NCI-H1436 (cell line): ENCODE measurements around the gene HTR6.

Experiments
- DNase-seq: peaks from one replicate; lab custom pipeline; 2025; lab: John Stamatoyannopoulos, UW

Gene HTR6

DNA sequence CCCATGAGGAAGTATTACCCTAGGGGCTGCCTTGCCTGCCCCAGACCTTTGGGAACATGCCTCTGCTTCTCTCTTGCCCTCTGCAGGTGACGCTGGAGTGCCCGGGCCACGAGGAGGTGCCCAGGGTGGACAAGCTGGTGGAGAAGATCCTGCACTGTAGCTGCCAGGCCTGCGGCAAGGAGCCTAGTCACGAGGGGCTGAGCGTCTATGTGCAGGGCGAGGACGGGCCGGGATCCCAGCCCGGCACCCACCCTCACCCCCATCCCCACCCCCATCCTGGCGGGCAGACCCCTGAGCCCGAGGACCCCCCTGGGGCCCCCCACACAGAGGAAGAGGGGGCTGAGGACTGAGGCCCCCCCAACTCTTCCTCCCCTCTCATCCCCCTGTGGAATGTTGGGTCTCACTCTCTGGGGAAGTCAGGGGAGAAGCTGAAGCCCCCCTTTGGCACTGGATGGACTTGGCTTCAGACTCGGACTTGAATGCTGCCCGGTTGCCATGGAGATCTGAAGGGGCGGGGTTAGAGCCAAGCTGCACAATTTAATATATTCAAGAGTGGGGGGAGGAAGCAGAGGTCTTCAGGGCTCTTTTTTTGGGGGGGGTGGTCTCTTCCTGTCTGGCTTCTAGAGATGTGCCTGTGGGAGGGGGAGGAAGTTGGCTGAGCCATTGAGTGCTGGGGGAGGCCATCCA is 7.8 kb upstream of the HTR6 start:
- no peak for DNase-seq

- DNase-seq = no peak
Observed at GRCh38 chr1:19657511-19657910, 7.2 kb upstream of the HTR6 start.

- no peak for DNase-seq
Observed at GRCh38 chr1:19658186-19658585, 6.5 kb upstream of the HTR6 start.

GRCh38 chr1:19661721-19662228 is 2.9 kb upstream of the HTR6 start:
- peak; percentile 19 for DNase-seq

DNA sequence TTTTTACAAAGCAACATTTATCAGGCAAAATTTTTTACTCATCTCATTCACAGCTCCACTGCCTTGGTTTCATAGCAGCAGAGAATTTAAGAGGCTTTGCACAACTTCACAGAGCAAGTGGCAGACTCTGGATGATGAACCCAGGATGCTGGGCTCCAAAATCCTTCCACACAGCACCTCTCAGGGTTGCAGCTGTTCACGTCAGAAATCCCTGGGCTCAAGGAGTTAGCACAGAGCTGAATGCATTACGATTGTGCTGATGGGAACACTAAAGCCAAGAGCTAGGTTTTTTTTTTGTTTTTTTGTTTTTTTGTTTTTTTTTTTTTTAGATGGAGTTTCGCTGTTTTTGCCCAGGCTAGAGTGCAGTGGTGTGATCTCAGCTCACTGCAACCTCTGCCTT is 2.4 kb upstream of the HTR6 start:
- no peak for DNase-seq

- no peak for DNase-seq
Observed at GRCh38 chr1:19665186-19665495, 466 bp downstream of the HTR6 start.

DNA sequence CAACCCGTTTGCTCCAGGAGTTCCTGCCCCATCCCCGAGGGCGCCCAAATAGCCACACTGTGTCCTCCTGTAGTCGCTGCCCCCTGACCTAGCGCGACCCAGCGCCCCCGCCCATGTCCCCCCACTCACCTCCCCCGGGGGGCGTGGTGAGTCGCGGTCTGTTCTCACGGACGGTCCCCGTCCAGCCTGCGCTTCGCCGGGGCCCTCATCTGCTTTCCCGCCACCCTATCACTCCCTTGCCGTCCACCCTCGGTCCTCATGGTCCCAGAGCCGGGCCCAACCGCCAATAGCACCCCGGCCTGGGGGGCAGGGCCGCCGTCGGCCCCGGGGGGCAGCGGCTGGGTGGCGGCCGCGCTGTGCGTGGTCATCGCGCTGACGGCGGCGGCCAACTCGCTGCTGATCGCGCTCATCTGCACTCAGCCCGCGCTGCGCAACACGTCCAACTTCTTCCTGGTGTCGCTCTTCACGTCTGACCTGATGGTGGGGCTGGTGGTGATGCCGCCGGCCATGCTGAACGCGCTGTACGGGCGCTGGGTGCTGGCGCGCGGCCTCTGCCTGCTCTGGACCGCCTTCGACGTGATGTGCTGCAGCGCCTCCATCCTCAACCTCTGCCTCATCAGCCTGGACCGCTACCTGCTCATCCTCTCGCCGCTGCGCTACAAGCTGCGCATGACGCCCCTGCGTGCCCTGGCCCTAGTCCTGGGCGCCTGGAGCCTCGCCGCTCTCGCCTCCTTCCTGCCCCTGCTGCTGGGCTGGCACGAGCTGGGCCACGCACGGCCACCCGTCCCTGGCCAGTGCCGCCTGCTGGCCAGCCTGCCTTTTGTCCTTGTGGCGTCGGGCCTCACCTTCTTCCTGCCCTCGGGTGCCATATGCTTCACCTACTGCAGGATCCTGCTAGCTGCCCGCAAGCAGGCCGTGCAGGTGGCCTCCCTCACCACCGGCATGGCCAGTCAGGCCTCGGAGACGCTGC is 1.1 kb downstream of the HTR6 start:
- DNase-seq = no peak

DNA sequence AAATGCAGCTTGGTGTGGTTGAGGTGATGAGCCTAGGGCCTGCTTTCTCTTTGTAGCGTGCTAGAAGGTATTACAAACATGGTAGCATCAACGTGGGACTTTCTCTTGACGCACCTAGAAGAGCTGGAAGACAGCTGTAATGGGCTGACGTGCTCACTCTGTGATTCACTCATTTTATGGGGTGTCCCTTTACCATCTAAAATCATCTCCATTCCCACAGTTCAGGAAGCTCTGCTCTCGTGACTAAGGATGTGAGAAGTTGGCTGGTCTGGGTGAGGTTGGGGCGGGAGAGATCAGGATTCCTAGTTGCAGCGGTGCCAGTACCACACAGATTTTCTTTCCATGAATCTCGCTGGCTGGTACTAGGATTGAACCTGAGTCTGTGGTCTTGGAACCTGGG is 4.2 kb downstream of the HTR6 start:
- DNase-seq = no peak

DNA sequence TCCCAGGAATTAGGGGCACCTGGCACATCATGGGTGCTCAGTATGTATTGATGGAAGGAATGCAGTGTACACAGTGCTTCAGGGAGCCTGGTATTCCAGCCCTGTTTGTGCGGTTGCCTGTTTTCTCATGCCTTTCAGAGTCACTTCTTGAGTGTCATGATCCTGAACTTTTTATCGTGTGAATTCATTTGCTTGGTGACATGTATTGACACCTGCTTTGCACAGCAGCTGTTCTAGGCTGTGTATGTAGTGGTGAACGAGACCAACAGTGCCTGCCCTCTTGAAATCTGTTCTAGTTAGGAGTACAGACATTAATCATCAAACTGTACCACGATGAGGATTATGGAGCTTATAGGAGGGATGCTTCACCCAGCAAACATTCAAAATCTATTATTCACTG is 6.1 kb downstream of the HTR6 start:
- DNase-seq = no peak

DNA sequence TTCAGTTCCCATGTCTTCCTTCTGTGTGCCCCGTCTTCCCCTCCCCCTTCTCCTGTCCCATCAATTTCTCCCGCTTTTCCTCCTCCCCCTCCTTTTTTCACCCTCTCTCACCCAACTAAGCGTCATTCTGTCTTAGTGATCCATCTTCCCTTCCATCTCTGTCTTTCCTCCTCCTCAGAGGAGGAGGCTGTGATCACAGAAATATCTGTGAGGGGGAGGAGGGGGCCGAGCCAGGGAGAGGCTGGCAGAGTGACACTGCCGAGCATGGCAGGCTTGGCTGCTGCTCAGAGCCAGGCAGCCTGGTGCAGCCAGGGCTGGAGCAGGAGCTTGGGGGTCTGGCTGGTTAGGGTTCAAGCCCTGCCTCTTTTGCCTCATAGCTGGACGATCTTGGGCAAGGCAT is 7.6 kb downstream of the HTR6 start:
- no peak for DNase-seq

DNA sequence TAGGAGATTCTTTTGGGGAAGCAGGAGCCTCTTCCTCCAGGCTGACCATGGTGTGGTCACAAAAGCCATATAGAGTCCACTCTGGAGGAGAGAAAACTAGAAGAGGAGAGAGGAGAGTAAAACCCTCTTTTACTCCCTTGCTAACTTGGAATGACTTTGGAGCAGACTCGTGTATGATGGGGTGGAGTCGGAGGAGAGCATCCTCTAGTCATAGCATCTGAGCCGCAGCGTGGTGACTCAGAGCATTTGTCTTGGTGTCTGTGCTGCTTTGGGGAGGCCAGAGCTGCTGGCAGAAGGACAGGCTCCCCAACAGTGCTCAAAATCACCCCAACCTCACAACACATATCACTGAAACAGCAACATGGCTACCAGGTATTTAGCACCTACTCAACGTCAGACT is 11.1 kb downstream of the HTR6 start:
- no peak for DNase-seq

DNA sequence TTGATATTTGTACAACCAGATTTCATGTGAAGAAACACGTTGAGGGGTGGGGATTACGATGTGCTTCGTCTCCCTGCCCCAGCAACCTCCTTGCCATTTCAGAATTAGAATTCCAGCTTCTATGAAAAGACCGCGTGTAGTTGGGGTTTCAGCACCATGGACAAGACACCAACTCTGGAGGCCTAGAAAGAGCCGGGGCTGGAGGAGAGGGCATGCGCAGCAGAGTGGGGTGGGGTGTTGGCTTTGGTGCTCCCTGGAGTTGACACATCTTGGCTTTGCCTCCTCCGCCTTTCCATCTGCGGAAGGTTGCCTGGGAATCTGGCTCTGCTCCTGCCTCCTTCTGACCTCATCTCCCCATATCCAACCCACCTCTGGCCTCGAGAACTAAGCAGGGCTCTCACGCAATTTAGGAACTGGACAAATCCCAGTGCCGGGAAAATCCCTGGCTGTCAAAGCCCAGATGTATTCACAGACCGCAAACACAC is 11.8 kb downstream of the HTR6 start:
- DNase-seq = no peak

- no peak for DNase-seq
Observed at GRCh38 chr1:19678493-19678892, 13.8 kb downstream of the HTR6 start.

GRCh38 chr1:19678931-19679453 is 14.3 kb downstream of the HTR6 start:
- no peak for DNase-seq

GRCh38 chr1:19679691-19680090 is 15.0 kb downstream of the HTR6 start:
- no peak for DNase-seq

GRCh38 chr1:19680644-19681043 is 16.0 kb downstream of the HTR6 start:
- no peak for DNase-seq

GRCh38 chr1:19682257-19682656 is 17.6 kb downstream of the HTR6 start:
- no peak for DNase-seq

DNA sequence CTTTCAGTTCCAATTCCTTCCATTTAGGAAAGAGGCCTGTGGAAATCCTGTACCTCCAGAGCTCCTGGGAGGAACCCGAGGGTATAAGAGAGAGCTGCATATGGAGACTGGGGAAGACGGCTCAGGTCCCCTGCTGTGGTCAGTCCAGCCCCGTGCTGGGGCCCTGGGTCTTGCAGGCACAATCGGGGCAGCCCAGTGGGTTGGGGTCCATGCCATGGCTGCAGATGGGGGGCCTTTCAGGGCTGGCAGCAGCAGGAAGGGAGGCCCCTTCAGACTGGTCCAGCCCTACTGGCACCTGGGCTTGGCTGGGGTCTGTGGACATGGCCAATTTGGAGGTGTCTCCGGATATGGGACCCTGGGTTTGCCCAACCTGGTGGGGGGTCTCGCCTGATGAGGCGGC is 18.2 kb downstream of the HTR6 start:
- no peak for DNase-seq

DNA sequence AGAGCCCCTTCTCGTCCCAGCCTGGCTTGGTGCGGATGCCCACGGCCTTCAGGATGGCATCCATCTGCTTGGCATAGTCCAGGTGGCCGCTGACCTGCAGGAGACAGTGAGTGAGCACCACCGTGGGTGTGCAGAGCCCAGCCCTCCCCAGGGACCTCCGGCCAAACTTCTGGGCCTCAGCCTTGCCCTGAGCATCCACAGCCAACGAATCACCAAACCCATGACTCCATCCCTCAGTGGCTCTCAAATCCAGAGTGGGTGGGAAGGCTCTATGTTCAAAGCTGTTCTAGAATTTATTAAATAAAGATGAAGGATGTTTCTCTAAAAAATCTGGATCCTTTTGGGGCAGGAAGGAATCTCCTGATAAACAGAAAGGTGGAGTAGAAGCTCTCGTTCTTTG is 18.7 kb downstream of the HTR6 start:
- DNase-seq = no peak

- no peak for DNase-seq
Observed at GRCh38 chr1:19684677-19685076, 20.0 kb downstream of the HTR6 start.

GRCh38 chr1:19685994-19686393 is 21.3 kb downstream of the HTR6 start:
- no peak for DNase-seq

GRCh38 chr1:19687414-19687813 is 22.7 kb downstream of the HTR6 start:
- no peak for DNase-seq
